Neutrophil (primary cell): Measurements from ENCODE around the gene ALDH16A1.
A peak's percentile ranks its signal among the peaks of the same experiment; 100 is the strongest.

Source experiments
- H3K27ac ChIP-seq: fragments of 200-600 bp; sonication (generic); 2 replicates; pipeline ENCODE4 v1.5.1; 2016; ENCODE audit warnings: mild to moderate bottlenecking, moderate library complexity
- H3K27me3 ChIP-seq: fragments of 200-600 bp; sonication (generic); 2 replicates; pipeline ENCODE4 v1.6.0; 2016; ENCODE audit warnings: mild to moderate bottlenecking
- H3K36me3 ChIP-seq: fragments of 200-600 bp; sonication (generic); 2 replicates; pipeline ENCODE4 v1.5.1; 2017
- H3K4me1 ChIP-seq, 2 experiments: fragments of 200-600 bp in 1 of 2; sonication (generic) in 1 of 2; 1 replicate in 1 of 2; 2 replicates in 1 of 2; pipeline versions ENCODE4 v1.5.1 to v1.6.1; 2013 to 2016; ENCODE audit warnings: low read depth in 1 of 2, low read length in 1 of 2, mild to moderate bottlenecking in 1 of 2, moderate library complexity in 1 of 2; ENCODE audit not compliant: control insufficient read depth in 1 of 2, insufficient read depth in 1 of 2
- H3K4me3 ChIP-seq, 2 experiments: fragments of 200-600 bp in 1 of 2; sonication (generic) in 1 of 2; 1 replicate in 1 of 2; 2 replicates in 1 of 2; pipeline ENCODE4 v1.5.1; 2013 to 2016; ENCODE audit warnings: low read depth in 1 of 2, low read length in 1 of 2, mild to moderate bottlenecking in 1 of 2, moderate library complexity in 1 of 2
- H3K9me3 ChIP-seq: fragments of 200-600 bp; sonication (generic); 2 replicates; pipeline ENCODE4 v1.5.1; 2016
- CTCF ChIP-seq: fragments of 200-600 bp; sonication (generic); IDR thresholded peaks from 2 replicates; pipeline ENCODE4 v1.5.1; 2016; ENCODE audit warnings: antibody characterized with exemption

Gene ALDH16A1

GRCh38 chr19:49463960-49464740, 11.1 kb downstream of the ALDH16A1 start:
- TF ChIP-seq CTCF = no peak
- H3K4me3 ChIP-seq = no peak overlapping the region
- no peaks in the 10 kb centered on the region for H3K27me3 ChIP-seq
- no peak overlapping the region for H3K27ac ChIP-seq
- no peaks in the 10 kb centered on the region for H3K9me3 ChIP-seq
- H3K4me1 ChIP-seq = no peaks in the 10 kb centered on the region
- H3K36me3 ChIP-seq = peaks cover 37% of the 10 kb centered on the region

GRCh38 chr19:49465371-49465770, 12.3 kb downstream of the ALDH16A1 start:
- H3K36me3 ChIP-seq = peaks cover 30% of the 10 kb centered on the region
- TF ChIP-seq CTCF = no peak

GRCh38 chr19:49468199-49468598, 15.2 kb downstream of the ALDH16A1 start:
- H3K27ac ChIP-seq = no peak overlapping the region
- H3K4me3 ChIP-seq = no peak overlapping the region
- no peaks in the 10 kb centered on the region for H3K27me3 ChIP-seq
- no peaks in the 10 kb centered on the region for H3K9me3 ChIP-seq
- H3K4me1 ChIP-seq = peaks cover 0 to 4% of the 10 kb centered on the region in 2 experiments
- H3K36me3 ChIP-seq = peaks cover 30% of the 10 kb centered on the region
- no peak for TF ChIP-seq CTCF

More at GRCh38 chr19:49465371-49465770, 12.3 kb downstream of the ALDH16A1 start:
- Histone ChIP-seq H3K4me3 (no peak overlapping the region), H3K4me1 (peaks cover 0 to 4% of the 10 kb centered on the region in 2 experiments), H3K27ac (no peak overlapping the region), H3K27me3 (no peaks in the 10 kb centered on the region), H3K9me3 (no peaks in the 10 kb centered on the region)

GRCh38 chr19:49468746-49469447, 15.9 kb downstream of the ALDH16A1 start:
- peaks cover 4 to 7% of the 10 kb centered on the region in 2 experiments for H3K4me1 ChIP-seq
- no peak overlapping the region for H3K4me3 ChIP-seq
- TF ChIP-seq CTCF = no peak

GRCh38 chr19:49469828-49470614, 17.0 kb downstream of the ALDH16A1 start:
- Histone ChIP-seq H3K4me3 (no peak overlapping the region), H3K9me3 (no peaks in the 10 kb centered on the region), H3K36me3 (peaks cover 20% of the 10 kb centered on the region), H3K27me3 (peaks cover 4% of the 10 kb centered on the region), H3K4me1 (peaks cover 11 to 16% of the 10 kb centered on the region in 2 experiments), H3K27ac (no peak overlapping the region)
- TF ChIP-seq CTCF = peak; percentile 20

More at GRCh38 chr19:49468746-49469447, 15.9 kb downstream of the ALDH16A1 start:
- no peaks in the 10 kb centered on the region for H3K9me3 ChIP-seq
- H3K36me3 ChIP-seq = peaks cover 29% of the 10 kb centered on the region
- H3K27me3 ChIP-seq = no peaks in the 10 kb centered on the region
- H3K27ac ChIP-seq = no peak overlapping the region
